ENCODE data around the gene HSD11B1. TPM values are rescaled to one million over a fixed set of nuclear protein-coding genes. Genes with fewer than 3 reads are reported as not detected.
A peak's percentile ranks its signal among the peaks of the same experiment; 100 is the strongest.

The HSD11B1 gene
- polyA plus RNA-seq, 3 donors, result not detected

DNA sequence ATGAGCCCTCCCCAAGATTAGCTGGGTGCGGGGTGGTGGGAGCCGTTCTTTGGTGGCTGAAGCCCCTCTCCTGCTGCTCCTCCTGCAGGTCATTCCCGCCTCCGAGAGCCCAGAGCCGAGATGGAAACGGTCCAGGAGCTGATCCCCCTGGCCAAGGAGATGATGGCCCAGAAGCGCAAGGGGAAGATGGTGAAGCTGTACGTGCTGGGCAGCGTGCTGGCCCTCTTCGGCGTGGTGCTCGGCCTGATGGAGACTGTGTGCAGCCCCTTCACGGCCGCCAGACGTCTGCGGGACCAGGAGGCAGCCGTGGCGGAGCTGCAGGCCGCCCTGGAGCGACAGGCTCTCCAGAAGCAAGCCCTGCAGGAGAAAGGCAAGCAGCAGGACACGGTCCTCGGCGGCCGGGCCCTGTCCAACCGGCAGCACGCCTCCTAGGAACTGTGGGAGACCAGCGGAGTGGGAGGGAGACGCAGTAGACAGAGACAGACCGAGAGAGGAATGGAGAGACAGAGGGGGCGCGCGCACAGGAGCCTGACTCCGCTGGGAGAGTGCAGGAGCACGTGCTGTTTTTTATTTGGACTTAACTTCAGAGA lies 29.0 kb upstream of the HSD11B1 start:
- Mint-ChIP-seq H3K4me3 (peak overlapping the region; percentile 94 to 96), H3K4me1 (peaks cover 67% of the 10 kb centered on the region), H3K27me3 (ENCODE audit: low read depth in 3 of 3) (peaks cover 61 to 62% (median 62%) of the 10 kb centered on the region in 3 donors), H3K27ac (peak overlapping the region; percentile 65 to 98 (median 96)), H3K9me3 (peaks cover 4 to 31% (median 15%) of the 10 kb centered on the region in 7 donors), H3K36me3 (peaks cover 13 to 46% of the 10 kb centered on the region in 2 donors)
- peak overlapping the region in 1 of 2 donors; percentile 90 for H3K27ac ChIP-seq (ENCODE audit: low read depth in 1 of 2, low read length in 2 of 2)
- intact Hi-C loops (cut with micrococcal nuclease), result loop anchor here in 1 of 2 donors (5.0 to 10.0 kb wide), 2 partner anchors 33 to 51 kb away; no protein-coding TSS in a partner anchor
- no peaks in the 10 kb centered on the region for H3K36me3 ChIP-seq (replicated peaks in 1 of 2; ENCODE audit: control insufficient read depth in 1 of 2, insufficient read depth in 2 of 2, low read length in 2 of 2)
- H2AFZ ChIP-seq (ENCODE audit: insufficient read depth, low read depth, low read length, poor library complexity, severe bottlenecking), result peak overlapping the region; percentile 54
- H3K4me2 ChIP-seq (replicated peaks; ENCODE audit: extremely low read depth, low read length, poor library complexity, severe bottlenecking), result peak overlapping the region; percentile 77
- WGBS (ENCODE audit: insufficient coverage), result under 1% methylated on average over 29 of the region's 34 CpGs
- no peaks in the 10 kb centered on the region for H3K9me3 ChIP-seq (replicated peaks in 1 of 2; ENCODE audit: control insufficient read depth in 1 of 2, insufficient read depth in 1 of 2, low read length in 2 of 2)
- H4K20me1 ChIP-seq (ENCODE audit: insufficient read depth, low read length), result peaks cover 9% of the 10 kb centered on the region
- H3K9ac ChIP-seq (ENCODE audit: insufficient read depth, low read length, poor library complexity, severe bottlenecking), result peak overlapping the region; percentile 79
- TF ChIP-seq, protein P1, sequence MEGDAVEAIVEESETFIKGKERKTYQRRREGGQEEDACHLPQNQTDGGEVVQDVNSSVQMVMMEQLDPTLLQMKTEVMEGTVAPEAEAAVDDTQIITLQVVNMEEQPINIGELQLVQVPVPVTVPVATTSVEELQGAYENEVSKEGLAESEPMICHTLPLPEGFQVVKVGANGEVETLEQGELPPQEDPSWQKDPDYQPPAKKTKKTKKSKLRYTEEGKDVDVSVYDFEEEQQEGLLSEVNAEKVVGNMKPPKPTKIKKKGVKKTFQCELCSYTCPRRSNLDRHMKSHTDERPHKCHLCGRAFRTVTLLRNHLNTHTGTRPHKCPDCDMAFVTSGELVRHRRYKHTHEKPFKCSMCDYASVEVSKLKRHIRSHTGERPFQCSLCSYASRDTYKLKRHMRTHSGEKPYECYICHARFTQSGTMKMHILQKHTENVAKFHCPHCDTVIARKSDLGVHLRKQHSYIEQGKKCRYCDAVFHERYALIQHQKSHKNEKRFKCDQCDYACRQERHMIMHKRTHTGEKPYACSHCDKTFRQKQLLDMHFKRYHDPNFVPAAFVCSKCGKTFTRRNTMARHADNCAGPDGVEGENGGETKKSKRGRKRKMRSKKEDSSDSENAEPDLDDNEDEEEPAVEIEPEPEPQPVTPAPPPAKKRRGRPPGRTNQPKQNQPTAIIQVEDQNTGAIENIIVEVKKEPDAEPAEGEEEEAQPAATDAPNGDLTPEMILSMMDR (IDR thresholded peaks at IDR 0.05), result no peak
- no peaks in the 10 kb centered on the region for H3K79me2 ChIP-seq (ENCODE audit: insufficient read depth, low read length)
- peaks cover 44 to 47% of the 10 kb centered on the region in 2 donors for H3K4me1 ChIP-seq (ENCODE audit: control insufficient read depth in 1 of 2, insufficient read depth in 2 of 2, low read length in 2 of 2)
- H3K27me3 ChIP-seq (ENCODE audit: control insufficient read depth in 2 of 2, insufficient read depth in 2 of 2, low read length in 2 of 2), result peaks cover 40 to 54% of the 10 kb centered on the region in 2 donors
- peak overlapping the region; percentile 38 to 80 (median 46) for H3K4me3 ChIP-seq (replicated peaks in 1 of 3; ENCODE audit: low read depth in 2 of 3, low read length in 3 of 3)
- DNase-seq, result no peak

GRCh38 chr1:209678981-209679539 lies 25.6 kb upstream of the HSD11B1 start:
- Histone ChIP-seq H3K4me3 (replicated peaks in 1 of 3; ENCODE audit: low read depth in 2 of 3, low read length in 3 of 3) (no peak overlapping the region), H3K27ac (ENCODE audit: low read depth in 1 of 2, low read length in 2 of 2) (no peak overlapping the region), H3K36me3 (replicated peaks in 1 of 2; ENCODE audit: control insufficient read depth in 1 of 2, insufficient read depth in 2 of 2, low read length in 2 of 2) (no peaks in the 10 kb centered on the region), H3K4me2 (replicated peaks; ENCODE audit: extremely low read depth, low read length, poor library complexity, severe bottlenecking) (no peak overlapping the region), H3K9me3 (replicated peaks in 1 of 2; ENCODE audit: control insufficient read depth in 1 of 2, insufficient read depth in 1 of 2, low read length in 2 of 2) (no peaks in the 10 kb centered on the region), H3K9ac (ENCODE audit: insufficient read depth, low read length, poor library complexity, severe bottlenecking) (no peak overlapping the region), H4K20me1 (ENCODE audit: insufficient read depth, low read length) (peaks cover 9% of the 10 kb centered on the region), H3K4me1 (ENCODE audit: control insufficient read depth in 1 of 2, insufficient read depth in 2 of 2, low read length in 2 of 2) (peaks cover 21 to 24% of the 10 kb centered on the region in 2 donors), H3K27me3 (ENCODE audit: control insufficient read depth in 2 of 2, insufficient read depth in 2 of 2, low read length in 2 of 2) (peaks cover 72 to 87% of the 10 kb centered on the region in 2 donors), H3K79me2 (ENCODE audit: insufficient read depth, low read length) (no peaks in the 10 kb centered on the region), H2AFZ (ENCODE audit: insufficient read depth, low read depth, low read length, poor library complexity, severe bottlenecking) (no peak overlapping the region)
- no peak for DNase-seq
- Mint-ChIP-seq H3K36me3 (peaks cover 13 to 36% of the 10 kb centered on the region in 2 donors), H3K9me3 (peaks cover 1 to 29% (median 15%) of the 10 kb centered on the region in 7 donors), H3K27ac (peak overlapping the region in 3 of 7 donors; percentile 1 to 76 (median 6)), H3K27me3 (ENCODE audit: low read depth in 3 of 3) (peaks cover 63 to 83% (median 73%) of the 10 kb centered on the region in 3 donors), H3K4me3 (peak overlapping the region in 1 of 2 donors; percentile 56), H3K4me1 (peaks cover 39% of the 10 kb centered on the region)
- intact Hi-C loops (cut with micrococcal nuclease), result loop anchor here in 1 of 2 donors (5.0 to 10.0 kb wide), 2 partner anchors 37 to 54 kb away; no protein-coding TSS in a partner anchor
- no CpG with 5 or more reads among the region's 4 CpGs for WGBS (ENCODE audit: insufficient coverage)
- TF ChIP-seq, protein P1 (IDR thresholded peaks at IDR 0.05), result no peak

Data from CD14-positive monocyte (primary cell).